H9 (cell line): ENCODE results near the gene PLEKHO1. TPM values are rescaled to one million over a fixed set of nuclear protein-coding genes. Genes with fewer than 3 reads are reported as not detected.

Experiments used
- DNase-seq: peaks from one replicate; pipeline ENCODE4 v3.0.0-alpha.2; 2017
- H2AFZ ChIP-seq: one replicate; pipeline ENCODE4 v1.6.1; 2013; ENCODE audit warnings: mild to moderate bottlenecking, low read length, control low read depth, moderate library complexity
- H2AK5ac ChIP-seq: 2 replicates; pipeline ENCODE4 v1.6.1; 2013; ENCODE audit warnings: low read length, control low read depth, mixed read lengths; ENCODE audit not compliant: insufficient read length
- H2BK120ac ChIP-seq: one replicate; pipeline ENCODE4 v1.6.1; 2013; ENCODE audit warnings: low read depth, mild to moderate bottlenecking, low read length, control low read depth, inconsistent platforms; ENCODE audit not compliant: poor library complexity, severe bottlenecking
- H2BK12ac ChIP-seq: 2 replicates; pipeline ENCODE4 v1.6.1; 2013; ENCODE audit warnings: low read length, control low read depth, mixed read lengths, low read depth; ENCODE audit not compliant: insufficient read length
- H2BK15ac ChIP-seq: 2 replicates; pipeline ENCODE4 v1.6.1; 2013; ENCODE audit warnings: low read depth, low read length, control low read depth
- H2BK20ac ChIP-seq: one replicate; pipeline ENCODE4 v1.6.1; 2013; ENCODE audit warnings: low read depth, mild to moderate bottlenecking, low read length, control low read depth, inconsistent platforms; ENCODE audit not compliant: poor library complexity, severe bottlenecking
- H2BK5ac ChIP-seq: 2 replicates; pipeline ENCODE4 v1.6.1; 2013; ENCODE audit warnings: low read length, control low read depth, mixed read lengths; ENCODE audit not compliant: insufficient read length
- H3K14ac ChIP-seq: 2 replicates; pipeline ENCODE4 v1.6.1; 2013; ENCODE audit warnings: low read length, control low read depth; ENCODE audit not compliant: insufficient read depth
- H3K18ac ChIP-seq: 2 replicates; pipeline ENCODE4 v1.6.1; 2013; ENCODE audit warnings: low read depth, mild to moderate bottlenecking, mixed read lengths, low read length, control low read depth; ENCODE audit not compliant: insufficient read length
- H3K23ac ChIP-seq: 2 replicates; pipeline ENCODE4 v1.6.1; 2013; ENCODE audit warnings: low read length, control low read depth, mixed read lengths, low read depth; ENCODE audit not compliant: insufficient read length
- H3K23me2 ChIP-seq: 2 replicates; pipeline ENCODE4 v1.6.1; 2013; ENCODE audit warnings: low read depth, mild to moderate bottlenecking, mixed read lengths, low read length, control low read depth; ENCODE audit not compliant: insufficient read length, poor library complexity, severe bottlenecking
- H3K27ac ChIP-seq: 2 replicates; pipeline ENCODE4 v1.5.1; 2013; ENCODE audit warnings: low read length, control low read depth, mixed read lengths, low read depth; ENCODE audit not compliant: insufficient read length
- H3K27me3 ChIP-seq: 2 replicates; pipeline ENCODE4 v1.6.1; 2013; ENCODE audit warnings: low read length, control low read depth, inconsistent platforms; ENCODE audit not compliant: insufficient read depth
- H3K4ac ChIP-seq: 2 replicates; pipeline ENCODE4 v1.6.1; 2013; ENCODE audit warnings: low read depth, mild to moderate bottlenecking, control low read depth, inconsistent platforms, low read length, moderate library complexity
- H3K4me1 ChIP-seq: 2 replicates; pipeline ENCODE4 v1.6.1; 2013; ENCODE audit warnings: low read length, control low read depth, inconsistent platforms; ENCODE audit not compliant: insufficient read depth
- H3K4me2 ChIP-seq: 2 replicates; pipeline ENCODE4 v1.6.1; 2013; ENCODE audit warnings: low read length, control low read depth, mixed read lengths; ENCODE audit not compliant: insufficient read length, insufficient read depth
- H3K56ac ChIP-seq: 2 replicates; pipeline ENCODE4 v1.6.1; 2013; ENCODE audit warnings: low read depth, mild to moderate bottlenecking, mixed read lengths, low read length, control low read depth; ENCODE audit not compliant: insufficient read length
- H3K79me1 ChIP-seq: 2 replicates; pipeline ENCODE4 v1.6.1; 2013; ENCODE audit warnings: low read depth, mild to moderate bottlenecking, moderate library complexity, low read length, control low read depth, inconsistent platforms; ENCODE audit not compliant: insufficient read depth, poor library complexity, severe bottlenecking
- H3K79me2 ChIP-seq: 2 replicates; pipeline ENCODE4 v1.6.1; 2013; ENCODE audit warnings: low read length, control low read depth, inconsistent platforms; ENCODE audit not compliant: insufficient read depth
- H3K9ac ChIP-seq: 2 replicates; pipeline ENCODE4 v1.6.1; 2013; ENCODE audit warnings: low read length, control low read depth, mixed read lengths; ENCODE audit not compliant: insufficient read length; ENCODE audit errors: extremely low read depth
- H3K9me3 ChIP-seq: one replicate; pipeline ENCODE4 v1.6.1; 2013; ENCODE audit warnings: low read depth, low read length, inconsistent platforms; ENCODE audit not compliant: control insufficient read depth
- H3T11ph ChIP-seq: one replicate; pipeline ENCODE4 v1.6.1; 2013; ENCODE audit warnings: mild to moderate bottlenecking, low read length, control low read depth, inconsistent platforms
- H4K20me1 ChIP-seq: one replicate; pipeline ENCODE4 v1.6.1; 2013; ENCODE audit not compliant: control insufficient read depth, insufficient read length, insufficient read depth
- H4K5ac ChIP-seq: 2 replicates; pipeline ENCODE4 v1.6.1; 2013; ENCODE audit warnings: low read depth, mild to moderate bottlenecking, mixed read lengths, low read length, control low read depth; ENCODE audit not compliant: insufficient read length
- H4K8ac ChIP-seq: replicated peaks from 2 replicates; pipeline ENCODE4 v1.6.1; 2013; ENCODE audit warnings: low read length, control low read depth, mixed read lengths, low read depth; ENCODE audit not compliant: insufficient read length
- H4K91ac ChIP-seq: 2 replicates; pipeline ENCODE4 v1.6.1; 2013; ENCODE audit warnings: low read depth, mild to moderate bottlenecking, moderate library complexity, mixed read lengths, low read length, control low read depth; ENCODE audit not compliant: insufficient read length
- H3K27ac Mint-ChIP-seq, 3 experiments: 2 replicates in 2 of 3; 3 replicates in 1 of 3; pipeline ENCODE4 v1.8.0; 2020 to 2021; ENCODE audit warnings: mixed read lengths in 3 of 3, mild to moderate bottlenecking in 1 of 3, moderate library complexity in 1 of 3
- H3K27me3 Mint-ChIP-seq: 2 replicates; pipeline ENCODE4 v1.8.0; 2021; ENCODE audit warnings: low read depth, mild to moderate bottlenecking, moderate library complexity, mixed read lengths
- H3K36me3 Mint-ChIP-seq, 3 experiments: 2 replicates in 2 of 3; 3 replicates in 1 of 3; pipeline ENCODE4 v1.8.0; 2020 to 2021; ENCODE audit warnings: low read depth in 3 of 3, mixed read lengths in 3 of 3; ENCODE audit not compliant: insufficient read depth in 1 of 3
- H3K4me1 Mint-ChIP-seq, 2 experiments: 2 replicates each; pipeline ENCODE4 v1.8.0; 2020; ENCODE audit warnings: mixed read lengths in 2 of 2
- H3K4me3 Mint-ChIP-seq, 2 experiments: 2 replicates in 1 of 2; 3 replicates in 1 of 2; pipeline ENCODE4 v1.8.0; 2020 to 2021; ENCODE audit warnings: mild to moderate bottlenecking in 2 of 2, mixed read lengths in 2 of 2, moderate library complexity in 1 of 2
- H3K9me3 Mint-ChIP-seq, 2 experiments: 2 replicates in 1 of 2; 3 replicates in 1 of 2; pipeline ENCODE4 v1.8.0; 2020; ENCODE audit warnings: mild to moderate bottlenecking in 2 of 2, mixed read lengths in 2 of 2, moderate library complexity in 1 of 2
- CTCF ChIP-seq: fragments of 200-600 bp; sonication (generic); conservative IDR thresholded peaks from 3 replicates; pipeline ENCODE4 v1.8.0; 2021; ENCODE audit warnings: antibody characterized with exemption, mild to moderate bottlenecking
- total RNA-seq: library from RNA; stranded (reverse); gene quantifications from 2 replicates; pipeline ENCODE4 v1.2.1, GENCODE V29; 2021

Gene PLEKHO1
- total RNA-seq, 1 experiment from 2014 or later, result 48.1 TPM

DNA sequence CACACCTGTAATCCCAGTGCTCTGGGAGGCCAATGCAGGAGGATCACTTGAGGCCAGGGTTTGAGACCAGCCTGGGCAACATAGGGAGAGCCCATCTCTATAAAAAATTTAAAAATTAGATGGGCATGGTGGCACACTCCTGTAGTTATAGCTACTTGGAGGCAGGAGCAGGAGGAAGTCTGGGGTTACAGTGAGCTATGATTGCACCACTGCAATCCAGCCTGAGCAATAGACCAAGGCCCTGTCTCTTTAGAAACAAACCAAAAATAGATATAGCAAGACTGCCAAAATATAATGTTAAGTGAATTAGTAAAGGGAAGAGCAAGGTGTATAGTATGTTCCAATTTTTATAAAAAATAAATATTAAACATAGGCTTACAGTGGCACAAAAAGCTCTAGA, 28.8 kb downstream of the PLEKHO1 start:
- no peak for TF ChIP-seq CTCF
- H3K4ac ChIP-seq, result no peak overlapping the region
- no peaks in the 10 kb centered on the region for H3K9me3 ChIP-seq
- no peak overlapping the region for H4K91ac ChIP-seq
- no peak overlapping the region for H2BK20ac ChIP-seq
- no peak overlapping the region for H3K18ac ChIP-seq
- no peak overlapping the region for H3K9ac ChIP-seq
- H3K14ac ChIP-seq, result no peak overlapping the region
- no peak overlapping the region for H3K27ac ChIP-seq
- no peak overlapping the region for H2BK12ac ChIP-seq
- Mint-ChIP-seq H3K4me1 (no peaks in the 10 kb centered on the region), H3K27ac (no peak overlapping the region), H3K27me3 (no peaks in the 10 kb centered on the region), H3K36me3 (no peaks in the 10 kb centered on the region), H3K9me3 (no peaks in the 10 kb centered on the region), H3K4me3 (no peak overlapping the region)
- no peaks in the 10 kb centered on the region for H3K79me1 ChIP-seq
- no peaks in the 10 kb centered on the region for H4K20me1 ChIP-seq
- no peak overlapping the region for H2BK120ac ChIP-seq
- no peak overlapping the region for H3K23ac ChIP-seq
- H3K79me2 ChIP-seq, result no peaks in the 10 kb centered on the region
- H2AK5ac ChIP-seq, result no peak overlapping the region
- H2BK15ac ChIP-seq, result no peak overlapping the region
- H4K5ac ChIP-seq, result no peak overlapping the region
- no peak overlapping the region for H2AFZ ChIP-seq
- H3K4me1 ChIP-seq, result no peaks in the 10 kb centered on the region
- H3K56ac ChIP-seq, result no peak overlapping the region
- DNase-seq, result no peak
- H2BK5ac ChIP-seq, result no peak overlapping the region
- H3K27me3 ChIP-seq, result no peaks in the 10 kb centered on the region
- H3K23me2 ChIP-seq, result no peaks in the 10 kb centered on the region
- H3T11ph ChIP-seq, result no peak overlapping the region
- H4K8ac ChIP-seq, result no peak overlapping the region
- no peak overlapping the region for H3K4me2 ChIP-seq
